Stimulated activated effector memory CD8-positive, alpha-beta T cell treated with anti-CD3 and anti-CD28 coated beads, Interleukin-12 subunit alpha, Interleukin-12 subunit beta, amount 100 ng/mL, for 72 hours (primary cell): Measurements from ENCODE around the gene SIRPB2.

Source experiments
- ATAC-seq: fragments of 150-1000 bp; cut with Tn5 transposase; 2 replicates; pipeline ENCODE4 v1.10.0; 2021
- DNase-seq, 2 donors: peaks; one replicate each; pipeline ENCODE4 v3.0.0; 2021 to 2022; ENCODE audit warnings: low spot score in 2 of 2
- H3K27ac Mint-ChIP-seq: one replicate; pipeline ENCODE4 v1.8.0; 2022; ENCODE audit warnings: mild to moderate bottlenecking, mixed read lengths
- H3K36me3 Mint-ChIP-seq: one replicate; pipeline ENCODE4 v1.8.0; 2022; ENCODE audit warnings: mild to moderate bottlenecking, mixed read lengths
- H3K4me1 Mint-ChIP-seq: one replicate; pipeline ENCODE4 v1.8.0; 2022; ENCODE audit warnings: mixed read lengths
- H3K4me3 Mint-ChIP-seq: one replicate; pipeline ENCODE4 v1.8.0; 2022; ENCODE audit warnings: mild to moderate bottlenecking, mixed read lengths
- H3K9me3 Mint-ChIP-seq: one replicate; pipeline ENCODE4 v1.8.0; 2022; ENCODE audit warnings: mixed read lengths

Gene SIRPB2

GRCh38 chr20:1446536-1446935 lies 44.7 kb downstream of the SIRPB2 start:
- no peak overlapping the region for H3K27ac Mint-ChIP-seq
- H3K36me3 Mint-ChIP-seq: peaks cover 97% of the 10 kb centered on the region
- ATAC-seq: no peak
- no peak for DNase-seq
- H3K4me1 Mint-ChIP-seq: no peaks in the 10 kb centered on the region
- H3K4me3 Mint-ChIP-seq: no peak overlapping the region
- no peaks in the 10 kb centered on the region for H3K9me3 Mint-ChIP-seq

- DNase-seq (no peak), ATAC-seq (no peak)
- no peak overlapping the region for H3K27ac Mint-ChIP-seq
- no peaks in the 10 kb centered on the region for H3K4me1 Mint-ChIP-seq
- H3K36me3 Mint-ChIP-seq: peaks cover 64% of the 10 kb centered on the region
- H3K9me3 Mint-ChIP-seq: no peaks in the 10 kb centered on the region
- no peak overlapping the region for H3K4me3 Mint-ChIP-seq
These were observed 48.1 kb downstream of the SIRPB2 start for GRCh38 chr20:1443085-1443484.

- ATAC-seq: no peak
- peaks cover 56% of the 10 kb centered on the region for H3K36me3 Mint-ChIP-seq
- H3K9me3 Mint-ChIP-seq: no peaks in the 10 kb centered on the region
- H3K4me3 Mint-ChIP-seq: no peak overlapping the region
- H3K27ac Mint-ChIP-seq: peak overlapping the region; percentile 4
- DNase-seq: no peak
- no peaks in the 10 kb centered on the region for H3K4me1 Mint-ChIP-seq
These were observed 48.9 kb downstream of the SIRPB2 start for GRCh38 chr20:1442304-1442703.

- Mint-ChIP-seq H3K36me3 (peaks cover 44% of the 10 kb centered on the region), H3K4me3 (no peak overlapping the region), H3K27ac (no peak overlapping the region), H3K4me1 (no peaks in the 10 kb centered on the region), H3K9me3 (no peaks in the 10 kb centered on the region)
- DNase-seq (no peak), ATAC-seq (no peak)
These were observed 50.1 kb downstream of the SIRPB2 start for GRCh38 chr20:1441133-1441532.

- DNase-seq (no peak), ATAC-seq (no peak)
- Mint-ChIP-seq H3K9me3 (no peaks in the 10 kb centered on the region), H3K4me1 (peaks cover 4% of the 10 kb centered on the region), H3K36me3 (peaks cover 41% of the 10 kb centered on the region), H3K27ac (no peak overlapping the region), H3K4me3 (no peak overlapping the region)
These were observed 51.2 kb downstream of the SIRPB2 start for GRCh38 chr20:1440024-1440423.

- Mint-ChIP-seq H3K36me3 (peaks cover 28% of the 10 kb centered on the region), H3K27ac (no peak overlapping the region), H3K9me3 (no peaks in the 10 kb centered on the region), H3K4me3 (no peak overlapping the region), H3K4me1 (peaks cover 13% of the 10 kb centered on the region)
- DNase-seq (no peak), ATAC-seq (no peak)
These were observed 52.9 kb downstream of the SIRPB2 start for GRCh38 chr20:1438361-1438760.

GRCh38 chr20:1437235-1437904 lies 53.9 kb downstream of the SIRPB2 start:
- Mint-ChIP-seq H3K36me3 (peaks cover 20% of the 10 kb centered on the region), H3K27ac (no peak overlapping the region), H3K4me1 (peaks cover 13% of the 10 kb centered on the region), H3K4me3 (no peak overlapping the region), H3K9me3 (no peaks in the 10 kb centered on the region)
- ATAC-seq: peak; percentile 50
- DNase-seq: peak; percentile 69 to 82

GRCh38 chr20:1436263-1436662 lies 55.0 kb downstream of the SIRPB2 start:
- Mint-ChIP-seq H3K4me3 (no peak overlapping the region), H3K9me3 (no peaks in the 10 kb centered on the region), H3K36me3 (peaks cover 11% of the 10 kb centered on the region), H3K27ac (no peak overlapping the region), H3K4me1 (peaks cover 13% of the 10 kb centered on the region)
- ATAC-seq: no peak
- DNase-seq: no peak

GRCh38 chr20:1435337-1435699 lies 55.9 kb downstream of the SIRPB2 start:
- peaks cover 13% of the 10 kb centered on the region for H3K4me1 Mint-ChIP-seq
- ATAC-seq (no peak), DNase-seq (no peak)
- H3K27ac Mint-ChIP-seq: peak overlapping the region; percentile 52
- no peak overlapping the region for H3K4me3 Mint-ChIP-seq
- no peaks in the 10 kb centered on the region for H3K9me3 Mint-ChIP-seq
- H3K36me3 Mint-ChIP-seq: peaks cover 11% of the 10 kb centered on the region

- DNase-seq: peak; percentile 39 to 84
- peaks cover 11% of the 10 kb centered on the region for H3K36me3 Mint-ChIP-seq
- no peaks in the 10 kb centered on the region for H3K9me3 Mint-ChIP-seq
- no peak overlapping the region for H3K4me3 Mint-ChIP-seq
- peak overlapping the region; percentile 52 for H3K27ac Mint-ChIP-seq
- H3K4me1 Mint-ChIP-seq: peaks cover 13% of the 10 kb centered on the region
- ATAC-seq: peak; percentile 93
These were observed 56.5 kb downstream of the SIRPB2 start for GRCh38 chr20:1434571-1435336.

GRCh38 chr20:1431158-1431557 lies 60.1 kb downstream of the SIRPB2 start:
- H3K36me3 Mint-ChIP-seq: peaks cover 11% of the 10 kb centered on the region
- no peak for DNase-seq
- peaks cover 13% of the 10 kb centered on the region for H3K4me1 Mint-ChIP-seq
- no peak for ATAC-seq
- H3K9me3 Mint-ChIP-seq: no peaks in the 10 kb centered on the region
- H3K4me3 Mint-ChIP-seq: no peak overlapping the region
- no peak overlapping the region for H3K27ac Mint-ChIP-seq

- no peak overlapping the region for H3K4me3 Mint-ChIP-seq
- no peak overlapping the region for H3K27ac Mint-ChIP-seq
- DNase-seq (peak in 1 of 2 donors; percentile 26), ATAC-seq (no peak)
- H3K36me3 Mint-ChIP-seq: peaks cover 4% of the 10 kb centered on the region
- H3K4me1 Mint-ChIP-seq: peaks cover 9% of the 10 kb centered on the region
- no peaks in the 10 kb centered on the region for H3K9me3 Mint-ChIP-seq
These were observed 61.2 kb downstream of the SIRPB2 start for GRCh38 chr20:1430004-1430451.

- ATAC-seq (no peak), DNase-seq (peak in 1 of 2 donors; percentile 7)
- H3K4me1 Mint-ChIP-seq: peaks cover under 1% of the 10 kb centered on the region
- H3K27ac Mint-ChIP-seq: no peak overlapping the region
- H3K4me3 Mint-ChIP-seq: no peak overlapping the region
- H3K36me3 Mint-ChIP-seq: no peaks in the 10 kb centered on the region
- H3K9me3 Mint-ChIP-seq: no peaks in the 10 kb centered on the region
These were observed 62.0 kb downstream of the SIRPB2 start for GRCh38 chr20:1429143-1429728.

GRCh38 chr20:1427457-1428054 lies 63.7 kb downstream of the SIRPB2 start:
- Mint-ChIP-seq H3K9me3 (no peaks in the 10 kb centered on the region), H3K4me3 (no peak overlapping the region), H3K36me3 (no peaks in the 10 kb centered on the region), H3K27ac (no peak overlapping the region), H3K4me1 (no peaks in the 10 kb centered on the region)
- ATAC-seq: no peak
- peak in 1 of 2 donors; percentile 29 for DNase-seq

- no peak overlapping the region for H3K4me3 Mint-ChIP-seq
- no peaks in the 10 kb centered on the region for H3K36me3 Mint-ChIP-seq
- DNase-seq (peak in 1 of 2 donors; percentile 44), ATAC-seq (no peak)
- H3K4me1 Mint-ChIP-seq: no peaks in the 10 kb centered on the region
- H3K9me3 Mint-ChIP-seq: no peaks in the 10 kb centered on the region
- H3K27ac Mint-ChIP-seq: peak overlapping the region; percentile 18
These were observed 64.9 kb downstream of the SIRPB2 start for GRCh38 chr20:1426231-1426849.
